ENCODE data around the gene ZNF454. TPM values are rescaled to one million over a fixed set of nuclear protein-coding genes. Genes with fewer than 3 reads are reported as not detected.

ZNF454 gene
- total and polyA plus RNA-seq, 8 donors: 0.85 to 3.1 (median 1.7) TPM

GRCh38 chr5:178988436-178989220, 47.6 kb downstream of the ZNF454 start:
- H3K36me3 ChIP-seq: no peaks in the 10 kb centered on the region
- no peaks in the 10 kb centered on the region for H3K4me1 ChIP-seq
- no peak for ATAC-seq
- H3K27ac ChIP-seq: no peak overlapping the region
- WGBS, 2 donors: 89 to 93% methylated on average over 27 of the region's 27 CpGs
- H3K9me3 ChIP-seq: no peaks in the 10 kb centered on the region
- no peak for FAIRE-seq
- DNase-seq: no peak
- no peak for TF ChIP-seq CTCF (IDR thresholded peaks at IDR 0.05)
- H3K27me3 ChIP-seq: no peaks in the 10 kb centered on the region
- intact Hi-C loops (cut with DNase I): no loop called here
- no peak overlapping the region for H3K4me3 ChIP-seq

GRCh38 chr5:178989311-178989710, 48.3 kb downstream of the ZNF454 start:
- no peaks in the 10 kb centered on the region for H3K9me3 ChIP-seq
- DNase-seq (no peak), FAIRE-seq (no peak), ATAC-seq (no peak)
- no peaks in the 10 kb centered on the region for H3K4me1 ChIP-seq
- no peak overlapping the region for H3K4me3 ChIP-seq
- WGBS, 2 donors: 88 to 92% methylated on average over 7 of the region's 7 CpGs
- H3K27me3 ChIP-seq: peaks cover 0 to 4% (median 0%) of the 10 kb centered on the region in 4 donors
- no peak for TF ChIP-seq CTCF (IDR thresholded peaks at IDR 0.05)
- no peak overlapping the region for H3K27ac ChIP-seq
- intact Hi-C loops (cut with DNase I): no loop called here
- H3K36me3 ChIP-seq: no peaks in the 10 kb centered on the region

GRCh38 chr5:178990491-178990890, 49.5 kb downstream of the ZNF454 start:
- no peaks in the 10 kb centered on the region for H3K9me3 ChIP-seq
- DNase-seq: no peak
- TF ChIP-seq CTCF (IDR thresholded peaks at IDR 0.05): no peak
- H3K4me1 ChIP-seq: no peaks in the 10 kb centered on the region
- no peak overlapping the region for H3K4me3 ChIP-seq
- no peak overlapping the region for H3K27ac ChIP-seq
- WGBS, 2 donors: 82 to 84% methylated on average over 12 of the region's 12 CpGs
- peaks cover 0 to 4% (median 0%) of the 10 kb centered on the region in 4 donors for H3K27me3 ChIP-seq
- FAIRE-seq: no peak
- H3K36me3 ChIP-seq: no peaks in the 10 kb centered on the region
- intact Hi-C loops (cut with DNase I): no loop called here
- ATAC-seq: no peak

GRCh38 chr5:178991190-178992145, 50.5 kb downstream of the ZNF454 start:
- intact Hi-C loops (cut with DNase I): no loop called here
- H3K4me1 ChIP-seq: no peaks in the 10 kb centered on the region
- DNase-seq (no peak), ATAC-seq (no peak), FAIRE-seq (no peak)
- H3K27me3 ChIP-seq: peaks cover 0 to 4% (median 0%) of the 10 kb centered on the region in 4 donors
- H3K9me3 ChIP-seq: no peaks in the 10 kb centered on the region
- TF ChIP-seq CTCF (IDR thresholded peaks at IDR 0.05): no peak
- H3K27ac ChIP-seq: no peak overlapping the region
- WGBS, 2 donors: 81 to 87% methylated on average over 28 of the region's 28 CpGs
- H3K4me3 ChIP-seq: no peak overlapping the region
- no peaks in the 10 kb centered on the region for H3K36me3 ChIP-seq

Data from pancreas (tissue), 10 donors.